Tibial nerve (tissue), 4 donors: Measurements from ENCODE around the gene ATP8A2. TPM values are rescaled to one million over a fixed set of nuclear protein-coding genes. Genes with fewer than 3 reads are reported as not detected.

ENCODE experiments used
- DNase-seq, 2 donors: peaks; one replicate each; pipeline ENCODE4 v3.0.0-alpha.2; 2019; ENCODE audit warnings: low spot score in 2 of 2
- H3K27ac ChIP-seq, 4 donors: fragments of 200-600 bp; sonication (generic) in 3 of 4; one replicate each; pipeline ENCODE4 v1.5.1; 2017 to 2019; ENCODE audit warnings: mild to moderate bottlenecking in 1 of 4
- H3K27me3 ChIP-seq, 2 donors: fragments of 200-600 bp; sonication (generic) in 1 of 2; one replicate each; pipeline versions ENCODE4 v1.5.1 to v1.6.0; 2017 to 2019
- H3K36me3 ChIP-seq, 3 donors: fragments of 200-600 bp; sonication (generic); one replicate each; pipeline ENCODE4 v1.5.1; 2018 to 2019
- H3K4me1 ChIP-seq, 4 donors: fragments of 200-600 bp; sonication (generic) in 3 of 4; one replicate each; pipeline ENCODE4 v1.5.1; 2017 to 2019
- H3K4me3 ChIP-seq, 4 donors: fragments of 200-600 bp; sonication (generic) in 3 of 4; one replicate each; pipeline ENCODE4 v1.5.1; 2017 to 2019; ENCODE audit warnings: mild to moderate bottlenecking in 1 of 4, moderate library complexity in 1 of 4
- H3K9me3 ChIP-seq, 4 donors: fragments of 200-600 bp; sonication (generic) in 3 of 4; one replicate each; pipeline ENCODE4 v1.5.1; 2017 to 2019
- EP300 ChIP-seq, 2 donors: sonication (generic); formaldehyde crosslinking; IDR thresholded peaks; one replicate each; pipeline ENCODE4 v1.6.1; 2017; ENCODE audit warnings: antibody characterized with exemption in 2 of 2, mild to moderate bottlenecking in 1 of 2
- POLR2A ChIP-seq, 2 donors: fragments of 450-650 bp; IDR thresholded peaks; one replicate each; pipeline ENCODE4 v1.6.1; 2017; ENCODE audit warnings: antibody characterized with exemption in 2 of 2, mild to moderate bottlenecking in 2 of 2, moderate library complexity in 2 of 2
- WGBS, 2 donors: methylation state at CpG; one replicate each; pipeline ENCODE4 v1.1.5; 2018; 5-methylcytosine and 5-hydroxymethylcytosine counted together
- total RNA-seq, 4 donors: library from RNA; depleted of rRNA; stranded (reverse); fragments of >200 nt; gene quantifications; one replicate each; pipeline ENCODE4 v1.1.0, GENCODE V29; 2016
- TF ChIP-seq, protein P1 (sequence below), 5 experiments: fragments of 200-600 bp in 3 of 5; fragments of 450-650 bp in 2 of 5; sonication (generic) in 3 of 5; IDR thresholded peaks; one replicate each; pipeline ENCODE4 v1.5.1; 2016 to 2019; ENCODE audit warnings: antibody characterized with exemption in 5 of 5, mild to moderate bottlenecking in 3 of 5, moderate library complexity in 2 of 5

Gene ATP8A2
- total RNA-seq, 4 donors from 2014 or later = 0.30 to 1.7 (median 0.61) TPM

DNA sequence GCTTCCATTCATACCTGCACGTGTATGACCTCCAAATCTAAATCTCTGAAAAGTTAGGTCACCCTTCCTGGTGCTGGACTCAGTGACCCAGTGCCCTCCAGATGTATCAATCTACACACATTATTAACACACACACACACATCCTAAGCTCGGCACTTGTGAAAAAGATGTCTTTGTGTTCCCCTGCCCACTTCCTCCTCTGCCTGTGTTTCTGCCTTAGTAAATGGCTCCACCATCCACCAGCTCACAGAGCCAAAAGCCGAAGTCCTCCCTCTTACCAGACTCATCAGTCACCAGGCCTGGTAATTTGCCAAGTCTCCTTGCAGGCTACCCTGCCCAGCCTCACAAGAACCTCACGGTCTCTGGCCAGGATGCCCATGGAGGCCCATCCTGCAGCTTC, 548.5 kb downstream of the ATP8A2 start:
- H3K9me3 ChIP-seq = no peaks in the 10 kb centered on the region
- no peak overlapping the region for H3K4me3 ChIP-seq
- DNase-seq = no peak
- H3K27ac ChIP-seq = no peak overlapping the region
- TF ChIP-seq POLR2A (IDR thresholded peaks at IDR 0.05) (no peak), EP300 (IDR thresholded peaks at IDR 0.05) (no peak)
- TF ChIP-seq, protein P1, sequence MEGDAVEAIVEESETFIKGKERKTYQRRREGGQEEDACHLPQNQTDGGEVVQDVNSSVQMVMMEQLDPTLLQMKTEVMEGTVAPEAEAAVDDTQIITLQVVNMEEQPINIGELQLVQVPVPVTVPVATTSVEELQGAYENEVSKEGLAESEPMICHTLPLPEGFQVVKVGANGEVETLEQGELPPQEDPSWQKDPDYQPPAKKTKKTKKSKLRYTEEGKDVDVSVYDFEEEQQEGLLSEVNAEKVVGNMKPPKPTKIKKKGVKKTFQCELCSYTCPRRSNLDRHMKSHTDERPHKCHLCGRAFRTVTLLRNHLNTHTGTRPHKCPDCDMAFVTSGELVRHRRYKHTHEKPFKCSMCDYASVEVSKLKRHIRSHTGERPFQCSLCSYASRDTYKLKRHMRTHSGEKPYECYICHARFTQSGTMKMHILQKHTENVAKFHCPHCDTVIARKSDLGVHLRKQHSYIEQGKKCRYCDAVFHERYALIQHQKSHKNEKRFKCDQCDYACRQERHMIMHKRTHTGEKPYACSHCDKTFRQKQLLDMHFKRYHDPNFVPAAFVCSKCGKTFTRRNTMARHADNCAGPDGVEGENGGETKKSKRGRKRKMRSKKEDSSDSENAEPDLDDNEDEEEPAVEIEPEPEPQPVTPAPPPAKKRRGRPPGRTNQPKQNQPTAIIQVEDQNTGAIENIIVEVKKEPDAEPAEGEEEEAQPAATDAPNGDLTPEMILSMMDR (IDR thresholded peaks at IDR 0.05) = no peak
- no peaks in the 10 kb centered on the region for H3K4me1 ChIP-seq
- H3K27me3 ChIP-seq = no peaks in the 10 kb centered on the region
- H3K36me3 ChIP-seq = no peaks in the 10 kb centered on the region
- WGBS, 2 donors = 66 to 73% methylated on average over 4 of the region's 4 CpGs

- no peaks in the 10 kb centered on the region for H3K36me3 ChIP-seq
- no peak for TF ChIP-seq EP300 (IDR thresholded peaks at IDR 0.05)
- no peak for TF ChIP-seq POLR2A (IDR thresholded peaks at IDR 0.05)
- TF ChIP-seq, protein P1 (IDR thresholded peaks at IDR 0.05) = no peak
- no peak overlapping the region for H3K4me3 ChIP-seq
- 86 to 97% methylated on average over 4 of the region's 4 CpGs for WGBS, 2 donors
- no peaks in the 10 kb centered on the region for H3K9me3 ChIP-seq
- no peak overlapping the region for H3K27ac ChIP-seq
- no peak for DNase-seq
- no peaks in the 10 kb centered on the region for H3K27me3 ChIP-seq
- no peaks in the 10 kb centered on the region for H3K4me1 ChIP-seq
These were observed 549.2 kb downstream of the ATP8A2 start for GRCh38 chr13:25920931-25921330.

DNA sequence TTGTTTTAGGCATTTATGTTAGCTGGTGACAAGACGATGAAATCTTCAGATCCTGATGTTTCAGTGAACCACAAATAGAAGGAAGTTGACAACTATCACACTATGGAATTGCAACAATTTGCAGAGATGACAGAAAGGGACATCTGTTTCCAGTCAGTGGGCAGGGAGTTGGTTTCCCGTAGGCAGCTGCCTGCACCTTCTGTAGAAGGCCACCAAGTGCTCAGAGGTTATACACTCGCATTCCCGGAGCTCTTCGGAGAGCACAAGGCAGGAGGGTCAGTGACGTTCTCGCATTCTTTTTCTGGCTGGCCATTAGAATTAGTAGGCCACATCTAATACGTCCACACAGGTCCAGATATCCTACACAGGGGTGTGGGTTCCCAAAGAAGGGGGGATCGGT, 550.6 kb downstream of the ATP8A2 start:
- Histone ChIP-seq H3K9me3 (no peaks in the 10 kb centered on the region), H3K36me3 (no peaks in the 10 kb centered on the region), H3K27me3 (no peaks in the 10 kb centered on the region), H3K4me1 (no peaks in the 10 kb centered on the region), H3K27ac (no peak overlapping the region), H3K4me3 (no peak overlapping the region)
- no peak for TF ChIP-seq EP300 (IDR thresholded peaks at IDR 0.05)
- TF ChIP-seq, protein P1 (IDR thresholded peaks at IDR 0.05) = no peak
- TF ChIP-seq POLR2A (IDR thresholded peaks at IDR 0.05) = no peak
- 49 to 62% methylated on average over 9 of the region's 9 CpGs for WGBS, 2 donors
- DNase-seq = no peak

GRCh38 chr13:25923217-25924085, 551.7 kb downstream of the ATP8A2 start:
- TF ChIP-seq POLR2A (IDR thresholded peaks at IDR 0.05) (no peak), EP300 (IDR thresholded peaks at IDR 0.05) (no peak)
- TF ChIP-seq, protein P1 (IDR thresholded peaks at IDR 0.05) = no peak
- no peak overlapping the region for H3K4me3 ChIP-seq
- WGBS, 2 donors = 72 to 78% methylated on average over 5 of the region's 5 CpGs
- DNase-seq = no peak
- no peaks in the 10 kb centered on the region for H3K27me3 ChIP-seq
- H3K4me1 ChIP-seq = no peaks in the 10 kb centered on the region
- H3K9me3 ChIP-seq = no peaks in the 10 kb centered on the region
- H3K36me3 ChIP-seq = no peaks in the 10 kb centered on the region
- no peak overlapping the region for H3K27ac ChIP-seq

DNA sequence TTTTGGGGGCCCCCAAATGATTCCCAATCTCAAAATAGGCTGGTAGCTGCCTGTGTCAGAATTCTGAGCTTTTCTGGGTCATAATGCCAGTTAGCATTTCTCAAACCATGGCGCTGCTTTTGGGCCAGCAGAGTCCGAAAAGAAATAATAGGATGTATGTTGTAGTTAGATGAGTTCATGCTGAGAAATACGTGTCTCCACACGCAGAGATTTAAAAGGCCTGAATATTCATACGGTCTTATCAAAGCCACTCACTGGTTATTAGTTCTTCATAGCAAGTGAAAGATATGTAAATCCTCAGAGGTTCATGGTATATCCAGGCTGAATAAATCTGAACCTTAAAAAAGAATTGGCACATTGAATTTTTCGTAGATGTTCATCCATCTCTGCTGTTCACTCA, 555.6 kb downstream of the ATP8A2 start:
- no peak for DNase-seq
- Histone ChIP-seq H3K27me3 (no peaks in the 10 kb centered on the region), H3K36me3 (no peaks in the 10 kb centered on the region), H3K27ac (no peak overlapping the region), H3K9me3 (no peaks in the 10 kb centered on the region), H3K4me1 (no peaks in the 10 kb centered on the region), H3K4me3 (no peak overlapping the region)
- TF ChIP-seq, protein P1 (IDR thresholded peaks at IDR 0.05) = no peak
- WGBS, 2 donors = 79 to 82% methylated on average over 6 of the region's 6 CpGs
